Neural cell (in vitro differentiated cells): ENCODE measurements around the gene TRIO. TPM values are rescaled to one million over a fixed set of nuclear protein-coding genes. Genes with fewer than 3 reads are reported as not detected.

Experiments used
- H2AFZ ChIP-seq: fragments of 200-600, 300-800 bp; sonication (generic), shearing (Covaris generic); 2 replicates; pipeline ENCODE4 v1.6.0; 2014; ENCODE audit warnings: low read depth, mild to moderate bottlenecking, antibody characterized with exemption, low read length, moderate library complexity
- H3F3A ChIP-seq: fragments of 200-600 bp; shearing (Covaris generic); 2 replicates; pipeline ENCODE4 v1.6.1; 2016; ENCODE audit warnings: mild to moderate bottlenecking, moderate library complexity, mixed read lengths, antibody characterized with exemption, low read length; ENCODE audit not compliant: insufficient read depth, poor library complexity, severe bottlenecking
- H3K27ac ChIP-seq: fragments of 200-600, 300-800 bp; sonication (generic), shearing (Covaris generic); 2 replicates; pipeline ENCODE4 v1.5.1; 2014; ENCODE audit warnings: mild to moderate bottlenecking, low read length, moderate library complexity
- H3K27me3 ChIP-seq: fragments of 300-800, 200-600 bp; sonication (generic), shearing (Covaris generic); 2 replicates; pipeline ENCODE4 v1.6.0; 2014; ENCODE audit warnings: mild to moderate bottlenecking, low read depth, low read length, moderate library complexity; ENCODE audit not compliant: insufficient read depth
- H3K36me3 ChIP-seq: fragments of 300-800, 200-600 bp; sonication (generic), shearing (Covaris generic); 2 replicates; pipeline ENCODE4 v1.5.1; 2014; ENCODE audit warnings: mild to moderate bottlenecking, antibody characterized with exemption, low read length, moderate library complexity; ENCODE audit not compliant: insufficient read depth
- H3K4me2 ChIP-seq: fragments of 300-800, 200-600 bp; sonication (generic), shearing (Covaris generic); 2 replicates; pipeline ENCODE4 v1.6.0; 2014; ENCODE audit warnings: mild to moderate bottlenecking, low read length
- H3K4me3 ChIP-seq: fragments of 300-800, 200-600 bp; sonication (generic), shearing (Covaris generic); 2 replicates; pipeline ENCODE4 v1.5.1; 2014; ENCODE audit warnings: mild to moderate bottlenecking, low read length, moderate library complexity
- H3K79me2 ChIP-seq: fragments of 200-600 bp; shearing (Covaris generic); replicated peaks from 2 replicates; pipeline ENCODE4 v1.6.0; 2014; ENCODE audit warnings: mild to moderate bottlenecking, low read length, moderate library complexity; ENCODE audit not compliant: insufficient read depth
- H3K9ac ChIP-seq: fragments of 300-800, 200-600 bp; sonication (generic), shearing (Covaris generic); 2 replicates; pipeline ENCODE4 v1.6.1; 2016; ENCODE audit warnings: mild to moderate bottlenecking, low read length, mixed read lengths
- H3K9me2 ChIP-seq: fragments of 200-600 bp; shearing (Covaris generic); 2 replicates; pipeline ENCODE4 v1.6.1; 2016; ENCODE audit warnings: mild to moderate bottlenecking, low read length, mixed read lengths; ENCODE audit not compliant: insufficient read depth
- H3K9me3 ChIP-seq: fragments of 200-600, 300-800 bp; sonication (generic), shearing (Covaris generic); 2 replicates; pipeline ENCODE4 v1.6.1; 2016; ENCODE audit warnings: mild to moderate bottlenecking, mixed run types, low read length, moderate library complexity, mixed read lengths
- H4K20me1 ChIP-seq: fragments of 200-600 bp; shearing (Covaris generic); 2 replicates; pipeline ENCODE4 v1.6.1; 2016; ENCODE audit warnings: mild to moderate bottlenecking, mixed run types; ENCODE audit not compliant: insufficient read depth
- CTCF ChIP-seq: fragments of 450-650 bp; IDR thresholded peaks from 2 replicates; pipeline ENCODE4 v1.5.1; 2014; ENCODE audit warnings: antibody characterized with exemption, mild to moderate bottlenecking, moderate library complexity; ENCODE audit not compliant: poor library complexity, severe bottlenecking
- EP300 ChIP-seq: fragments of 450-650 bp; conservative IDR thresholded peaks from 2 replicates; pipeline ENCODE4 v1.6.1; 2014; ENCODE audit warnings: antibody characterized with exemption, mild to moderate bottlenecking, moderate library complexity; ENCODE audit not compliant: poor library complexity, severe bottlenecking
- EZH2 ChIP-seq: fragments of 200-600, 300-800 bp; shearing (Covaris generic), sonication (generic); IDR thresholded peaks from 2 replicates; pipeline ENCODE4 v1.6.1; 2014; ENCODE audit warnings: antibody characterized with exemption, low read length, borderline replicate concordance, mild to moderate bottlenecking; ENCODE audit not compliant: insufficient read depth, poor library complexity, severe bottlenecking
- MXI1 ChIP-seq: fragments of 450-650 bp; conservative IDR thresholded peaks from 2 replicates; pipeline ENCODE4 v1.6.1; 2014; ENCODE audit warnings: antibody characterized with exemption, mild to moderate bottlenecking; ENCODE audit not compliant: poor library complexity, severe bottlenecking
- POLR2AphosphoS5 ChIP-seq: IDR thresholded peaks from 2 replicates; pipeline ENCODE4 v1.6.1; 2012
- RAD21 ChIP-seq: fragments of 450-650 bp; conservative IDR thresholded peaks from 2 replicates; pipeline ENCODE4 v1.6.1; 2014; ENCODE audit warnings: antibody characterized with exemption, mild to moderate bottlenecking, moderate library complexity
- REST ChIP-seq: IDR thresholded peaks from 2 replicates; pipeline ENCODE4 v1.6.1; 2012; ENCODE audit warnings: borderline replicate concordance
- SMC3 ChIP-seq: fragments of 450-650 bp; conservative IDR thresholded peaks from 2 replicates; pipeline ENCODE4 v1.6.1; 2014; ENCODE audit warnings: antibody characterized with exemption, mild to moderate bottlenecking, moderate library complexity; ENCODE audit not compliant: poor library complexity
- TAF1 ChIP-seq: IDR thresholded peaks from 2 replicates; pipeline ENCODE4 v1.6.1; 2012; ENCODE audit warnings: low read depth
- polyA plus RNA-seq: library from polyadenylated mRNA; depleted of rRNA; stranded (reverse); fragments of >200 nt; gene quantifications from 2 replicates; pipeline ENCODE4 v1.2.3, GENCODE V29; 2014

TRIO gene
- polyA plus RNA-seq, 1 donor from 2014 or later = 168 TPM

GRCh38 chr5:14472986-14473567 lies 329.9 kb downstream of the TRIO start:
- Histone ChIP-seq H2AFZ (no peak overlapping the region), H3K4me2 (no peak overlapping the region), H3K79me2 (no peaks in the 10 kb centered on the region), H3K9me2 (no peaks in the 10 kb centered on the region), H3K9ac (no peak overlapping the region), H3K4me3 (no peak overlapping the region), H3K27ac (no peak overlapping the region), H3K36me3 (peaks cover 24% of the 10 kb centered on the region), H3K27me3 (no peaks in the 10 kb centered on the region), H3F3A (no peaks in the 10 kb centered on the region), H3K9me3 (no peaks in the 10 kb centered on the region), H4K20me1 (no peaks in the 10 kb centered on the region)
- no peak for TF ChIP-seq POLR2AphosphoS5
- no peak for TF ChIP-seq CTCF
- no peak for TF ChIP-seq REST
- no peak for TF ChIP-seq SMC3
- no peak for TF ChIP-seq EP300
- no peak for TF ChIP-seq TAF1
- TF ChIP-seq MXI1 = no peak
- no peak for TF ChIP-seq RAD21
- TF ChIP-seq EZH2 = no peak

GRCh38 chr5:14475045-14475444 lies 331.9 kb downstream of the TRIO start:
- Histone ChIP-seq H4K20me1 (no peaks in the 10 kb centered on the region), H3K36me3 (peaks cover 29% of the 10 kb centered on the region), H3K27ac (no peak overlapping the region), H3K79me2 (no peaks in the 10 kb centered on the region), H3K4me2 (no peak overlapping the region), H3K4me3 (no peak overlapping the region), H3K27me3 (no peaks in the 10 kb centered on the region), H2AFZ (no peak overlapping the region), H3K9me2 (no peaks in the 10 kb centered on the region), H3K9ac (no peak overlapping the region), H3F3A (no peaks in the 10 kb centered on the region), H3K9me3 (no peaks in the 10 kb centered on the region)
- TF ChIP-seq EP300 (no peak), CTCF (no peak), REST (no peak), POLR2AphosphoS5 (no peak), RAD21 (no peak), TAF1 (no peak), EZH2 (no peak), SMC3 (no peak), MXI1 (no peak)
